HG02642 (cell line): ENCODE data around the gene HFE.

ENCODE experiments used
- ATAC-seq: cut with Tn5 transposase; IDR thresholded peaks from one replicate; pipeline ENCODE4 v1.9.1; 2021; ENCODE audit warnings: mild to moderate bottlenecking; ENCODE audit not compliant: unreplicated experiment, poor library complexity

HFE gene

GRCh38 chr6:26129656-26130055 lies 42.4 kb downstream of the HFE start:
- ATAC-seq, result no peak

- no peak for ATAC-seq
Observed at GRCh38 chr6:26130581-26131249, 43.5 kb downstream of the HFE start.

- ATAC-seq, result no peak
Observed at GRCh38 chr6:26131618-26132017, 44.4 kb downstream of the HFE start.

- no peak for ATAC-seq
Observed at GRCh38 chr6:26133730-26134129, 46.5 kb downstream of the HFE start.

GRCh38 chr6:26136321-26136720 lies 49.1 kb downstream of the HFE start:
- ATAC-seq, result no peak

GRCh38 chr6:26140254-26140966 lies 53.2 kb downstream of the HFE start:
- ATAC-seq, result no peak

GRCh38 chr6:26140967-26141294 lies 53.7 kb downstream of the HFE start:
- no peak for ATAC-seq

GRCh38 chr6:26141378-26141904 lies 54.2 kb downstream of the HFE start:
- ATAC-seq, result no peak

GRCh38 chr6:26142026-26142425 lies 54.8 kb downstream of the HFE start:
- ATAC-seq, result no peak
